ENCODE results near the gene NUP214.
"Not testable (repeated sequence)": the region's sequence is repeated elsewhere in the genome, so short reads cannot be mapped to it uniquely, and the experiment has no call there.

The NUP214 gene

DNA sequence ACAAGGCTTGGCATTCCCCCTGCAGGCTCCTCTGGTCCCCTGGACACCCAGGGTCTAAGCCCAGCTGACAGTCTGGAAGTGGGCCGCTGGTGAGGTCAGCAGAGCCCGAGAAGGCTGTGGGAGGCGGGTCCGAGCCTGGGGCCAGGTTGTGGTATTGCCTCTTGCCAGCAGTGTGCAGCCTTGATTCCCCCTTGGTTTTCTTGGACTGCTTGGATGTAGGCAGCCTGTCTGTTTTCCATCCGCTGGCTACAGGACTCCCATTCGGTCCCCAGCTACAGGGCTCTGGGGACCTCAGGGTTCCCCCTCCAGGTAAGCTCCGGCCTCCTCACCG lies 27.5 kb upstream of the NUP214 start:
- no peak for DNase-seq (ENCODE audit: extremely low read depth, low read depth)
- TF ChIP-seq, protein P1, sequence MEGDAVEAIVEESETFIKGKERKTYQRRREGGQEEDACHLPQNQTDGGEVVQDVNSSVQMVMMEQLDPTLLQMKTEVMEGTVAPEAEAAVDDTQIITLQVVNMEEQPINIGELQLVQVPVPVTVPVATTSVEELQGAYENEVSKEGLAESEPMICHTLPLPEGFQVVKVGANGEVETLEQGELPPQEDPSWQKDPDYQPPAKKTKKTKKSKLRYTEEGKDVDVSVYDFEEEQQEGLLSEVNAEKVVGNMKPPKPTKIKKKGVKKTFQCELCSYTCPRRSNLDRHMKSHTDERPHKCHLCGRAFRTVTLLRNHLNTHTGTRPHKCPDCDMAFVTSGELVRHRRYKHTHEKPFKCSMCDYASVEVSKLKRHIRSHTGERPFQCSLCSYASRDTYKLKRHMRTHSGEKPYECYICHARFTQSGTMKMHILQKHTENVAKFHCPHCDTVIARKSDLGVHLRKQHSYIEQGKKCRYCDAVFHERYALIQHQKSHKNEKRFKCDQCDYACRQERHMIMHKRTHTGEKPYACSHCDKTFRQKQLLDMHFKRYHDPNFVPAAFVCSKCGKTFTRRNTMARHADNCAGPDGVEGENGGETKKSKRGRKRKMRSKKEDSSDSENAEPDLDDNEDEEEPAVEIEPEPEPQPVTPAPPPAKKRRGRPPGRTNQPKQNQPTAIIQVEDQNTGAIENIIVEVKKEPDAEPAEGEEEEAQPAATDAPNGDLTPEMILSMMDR (IDR thresholded peaks at IDR 0.05; ENCODE audit: low read depth, low read length): no peak

DNA sequence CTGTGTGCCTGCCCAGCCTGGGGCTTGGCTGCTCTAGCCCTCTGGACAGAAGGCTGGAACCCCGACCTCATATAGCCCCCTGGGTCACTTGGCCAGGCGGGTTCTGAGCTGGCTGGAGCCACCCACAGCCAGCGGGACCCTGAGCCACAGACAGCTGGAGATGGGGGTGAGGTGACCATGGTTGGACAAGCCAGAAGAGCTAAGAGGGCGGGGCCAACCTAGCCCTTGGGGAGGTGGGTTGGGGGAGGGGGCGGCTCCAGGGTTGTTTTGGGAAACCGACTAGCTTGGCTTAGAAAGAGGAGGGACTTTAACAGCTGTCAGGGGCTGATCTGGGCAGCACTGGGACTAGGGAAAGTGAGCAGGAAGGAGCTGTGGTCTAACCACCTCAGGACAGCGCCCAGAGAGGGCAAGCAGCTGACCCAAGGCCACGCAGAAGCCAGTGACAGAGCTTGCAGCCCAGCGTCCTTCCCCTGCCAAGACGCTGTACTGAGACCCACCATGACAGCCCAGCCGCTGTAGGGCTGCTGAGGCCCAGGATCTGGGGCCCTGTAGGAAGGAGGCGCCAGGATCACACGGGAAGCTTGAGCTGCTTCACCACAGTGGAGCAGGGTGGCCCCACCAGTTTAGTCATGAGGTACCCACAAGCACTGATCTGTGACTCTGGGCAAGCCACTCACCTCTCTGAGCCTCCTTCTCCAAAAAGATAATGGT lies 26.8 kb upstream of the NUP214 start:
- TF ChIP-seq, protein P1 (IDR thresholded peaks at IDR 0.05; ENCODE audit: low read depth, low read length): no peak
- DNase-seq (ENCODE audit: extremely low read depth, low read depth): no peak

DNA sequence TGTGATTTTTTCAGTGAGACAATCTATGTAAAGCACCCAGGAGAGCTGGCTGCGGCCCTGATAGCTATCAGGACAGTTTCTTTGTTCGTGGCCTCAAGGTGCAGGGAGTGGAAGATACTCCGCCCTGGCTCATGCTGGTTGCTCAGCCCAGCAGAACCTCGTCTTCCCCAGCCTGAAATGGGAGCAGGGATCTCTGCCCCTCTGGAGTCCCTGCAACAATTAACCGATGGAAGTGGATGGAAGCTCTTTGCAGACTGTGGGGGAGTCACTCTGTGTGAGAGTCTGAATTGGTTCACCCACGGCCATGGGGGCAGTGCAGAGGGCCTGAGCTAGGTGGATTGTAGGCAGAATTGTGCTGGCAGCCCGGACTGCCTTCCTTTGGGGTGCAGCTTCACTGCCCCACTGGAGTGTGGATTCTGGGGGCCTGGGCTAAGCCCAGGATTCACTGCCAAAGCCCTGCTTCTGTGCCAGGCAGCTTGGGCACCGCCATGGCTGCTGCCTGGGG lies 26.2 kb upstream of the NUP214 start:
- TF ChIP-seq, protein P1 (IDR thresholded peaks at IDR 0.05; ENCODE audit: low read depth, low read length): no peak
- DNase-seq (ENCODE audit: extremely low read depth, low read depth): no peak

DNA sequence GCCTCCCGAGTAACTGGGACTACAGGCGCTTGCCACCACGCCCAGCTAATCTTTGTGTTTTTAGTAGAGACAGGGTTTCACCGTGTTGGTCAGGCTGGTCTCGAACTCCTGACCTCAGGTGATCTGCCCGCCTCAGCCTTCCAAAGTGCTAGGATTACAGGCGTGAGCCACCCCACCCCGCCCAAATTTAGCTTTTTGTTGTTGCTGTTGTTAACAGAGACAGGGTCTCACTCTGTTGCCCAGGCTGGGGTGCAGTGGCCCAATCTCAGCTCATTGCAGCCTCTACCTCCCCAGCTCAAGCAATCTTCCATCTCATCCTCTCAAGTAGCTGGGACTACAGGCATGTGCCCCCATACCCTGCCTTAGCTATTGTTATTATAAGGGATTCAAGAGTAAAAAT lies 25.5 kb upstream of the NUP214 start:
- not testable (repeated sequence) for DNase-seq (ENCODE audit: extremely low read depth, low read depth)

DNA sequence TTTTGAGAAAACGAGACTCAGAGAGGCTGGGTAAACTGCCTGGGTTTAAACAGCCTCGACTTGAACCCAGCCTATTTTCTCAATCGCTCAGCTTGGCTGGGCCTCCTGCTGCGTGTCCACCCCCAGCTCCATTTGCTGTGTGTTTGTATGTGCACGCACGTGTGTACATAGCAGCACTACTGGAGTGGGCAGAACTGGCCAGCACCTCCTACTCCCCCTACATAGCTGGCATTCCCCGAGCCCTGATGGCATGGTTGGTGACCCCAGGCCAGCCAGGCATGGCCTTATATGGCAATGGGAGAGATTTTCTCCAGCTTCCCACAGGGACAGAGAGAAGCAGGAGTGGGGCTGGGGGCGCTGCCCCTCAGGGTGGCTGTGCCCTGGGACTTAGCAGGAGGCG lies 24.9 kb upstream of the NUP214 start:
- TF ChIP-seq, protein P1 (IDR thresholded peaks at IDR 0.05; ENCODE audit: low read depth, low read length): no peak
- DNase-seq (ENCODE audit: extremely low read depth, low read depth): no peak

DNA sequence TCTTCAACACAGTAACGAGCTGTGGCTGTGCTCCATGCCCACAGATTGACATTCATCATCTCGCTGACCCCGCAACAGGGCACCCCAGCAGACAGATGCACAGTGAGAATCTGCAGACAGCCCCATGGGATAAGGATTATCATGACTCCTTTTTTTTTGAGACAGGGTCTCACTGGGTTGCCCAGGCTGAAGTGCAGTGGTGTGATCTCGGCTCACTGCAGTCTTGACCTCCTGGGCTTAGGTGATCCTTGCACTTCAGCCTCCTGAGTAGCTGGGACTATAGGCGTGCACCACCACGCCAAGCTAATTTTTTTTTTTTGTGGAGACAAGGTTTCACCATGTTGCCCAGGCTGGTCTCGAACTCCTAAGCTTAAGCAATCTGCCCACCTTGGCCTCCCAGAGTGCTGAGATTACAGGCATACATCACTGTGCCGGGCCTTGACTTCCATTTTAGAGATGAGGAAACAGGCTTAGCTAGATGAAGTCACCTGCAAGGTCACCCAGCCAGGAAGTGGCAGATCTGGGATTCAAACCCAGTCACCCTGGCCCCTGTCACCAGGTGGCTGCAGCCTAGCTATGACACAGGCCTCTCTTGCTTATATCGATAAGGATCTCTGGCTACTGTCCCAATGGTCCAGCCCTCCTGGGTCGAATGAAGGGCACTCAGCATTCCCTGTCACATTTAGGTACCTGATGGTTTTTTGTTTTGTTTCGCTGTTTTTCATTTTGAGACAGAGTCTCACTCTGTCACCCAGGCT lies 24.0 kb upstream of the NUP214 start:
- no peak for DNase-seq (ENCODE audit: extremely low read depth, low read depth)
- TF ChIP-seq, protein P1 (IDR thresholded peaks at IDR 0.05; ENCODE audit: low read depth, low read length): no peak

DNA sequence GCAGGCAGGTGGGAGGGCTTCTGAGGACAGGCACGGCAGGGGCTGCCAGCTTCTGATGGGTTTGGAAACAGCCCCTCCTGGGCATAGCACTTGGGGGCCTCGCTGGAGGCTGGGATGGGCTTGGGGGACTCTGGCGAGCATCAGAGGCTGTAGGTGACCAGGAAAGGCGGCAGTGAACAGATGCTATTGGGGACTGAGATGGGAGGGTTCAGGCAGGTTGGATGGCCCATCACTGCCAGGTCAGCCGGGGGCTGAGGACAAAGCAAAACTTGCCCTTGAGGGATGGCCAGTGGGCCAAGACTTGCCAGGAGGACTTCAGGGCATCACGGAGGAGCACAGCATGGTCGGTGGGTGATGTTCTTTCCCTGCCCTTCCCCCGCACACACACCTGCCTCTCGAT lies 22.4 kb upstream of the NUP214 start:
- TF ChIP-seq, protein P1 (IDR thresholded peaks at IDR 0.05; ENCODE audit: low read depth, low read length): no peak
- DNase-seq (ENCODE audit: extremely low read depth, low read depth): no peak
